A172 (cell line): ENCODE measurements around the gene DDB1. TPM values are rescaled to one million over a fixed set of nuclear protein-coding genes. Genes with fewer than 3 reads are reported as not detected.

Experiments used
- DNase-seq: peaks from one replicate; pipeline ENCODE4 v3.0.0-alpha.2; 2015; ENCODE audit warnings: low spot score
- total RNA-seq: library from RNA; depleted of rRNA; stranded (reverse); fragments of >200 nt; shearing (Covaris generic); gene quantifications from 2 replicates; pipeline ENCODE4 v1.2.3, GENCODE V29; 2014

Gene DDB1
- total RNA-seq, 1 experiment from 2014 or later: 155 TPM

- DNase-seq: peak; percentile 64
Measured at GRCh38 chr11:61336171-61336935, 3.4 kb upstream of the DDB1 start.

GRCh38 chr11:61335355-61335710 lies 2.4 kb upstream of the DDB1 start:
- no peak for DNase-seq

- DNase-seq: peak; percentile 22
Measured at GRCh38 chr11:61334434-61335354, 1.8 kb upstream of the DDB1 start.

- DNase-seq: no peak
Measured at GRCh38 chr11:61333550-61334433, 887 bp upstream of the DDB1 start.

GRCh38 chr11:61332281-61332796 lies 566 bp downstream of the DDB1 start:
- no peak for DNase-seq

GRCh38 chr11:61331651-61332050 lies 1.3 kb downstream of the DDB1 start:
- no peak for DNase-seq

GRCh38 chr11:61329871-61330270 lies 3.0 kb downstream of the DDB1 start:
- DNase-seq: no peak

- DNase-seq: no peak
Measured at GRCh38 chr11:61328351-61328750, 4.6 kb downstream of the DDB1 start.

- DNase-seq: no peak
Measured at GRCh38 chr11:61327669-61328071, 5.2 kb downstream of the DDB1 start.

- no peak for DNase-seq
Measured at GRCh38 chr11:61325649-61326414, 7.1 kb downstream of the DDB1 start.

- DNase-seq: no peak
Measured at GRCh38 chr11:61315260-61315659, 17.6 kb downstream of the DDB1 start.

- DNase-seq: no peak
Measured at GRCh38 chr11:61310749-61311148, 22.2 kb downstream of the DDB1 start.

GRCh38 chr11:61309739-61310138 lies 23.2 kb downstream of the DDB1 start:
- no peak for DNase-seq

GRCh38 chr11:61309141-61309540 lies 23.8 kb downstream of the DDB1 start:
- no peak for DNase-seq

GRCh38 chr11:61307354-61307753 lies 25.6 kb downstream of the DDB1 start:
- no peak for DNase-seq

GRCh38 chr11:61306221-61306620 lies 26.7 kb downstream of the DDB1 start:
- DNase-seq: no peak

GRCh38 chr11:61305417-61305816 lies 27.5 kb downstream of the DDB1 start:
- DNase-seq: no peak

GRCh38 chr11:61303725-61304124 lies 29.2 kb downstream of the DDB1 start:
- DNase-seq: no peak

GRCh38 chr11:61302550-61302949 lies 30.4 kb downstream of the DDB1 start:
- no peak for DNase-seq

- DNase-seq: no peak
Measured at GRCh38 chr11:61298663-61299244, 34.2 kb downstream of the DDB1 start.

- DNase-seq: peak; percentile 67
Measured at GRCh38 chr11:61297746-61298145, 35.2 kb downstream of the DDB1 start.
